Suprapubic skin (tissue), 4 donors: ENCODE data around the gene DUSP21. TPM values are rescaled to one million over a fixed set of nuclear protein-coding genes. Genes with fewer than 3 reads are reported as not detected.

ENCODE experiments used
- DNase-seq, 2 donors: peaks; one replicate each; pipeline ENCODE4 v3.0.0-alpha.2; 2019; ENCODE audit warnings: low spot score in 2 of 2
- H3K27ac ChIP-seq: fragments of 200-600 bp; sonication (generic); one replicate; pipeline ENCODE4 v1.5.1; 2019
- H3K27me3 ChIP-seq: fragments of 200-600 bp; sonication (generic); one replicate; pipeline ENCODE4 v1.5.1; 2019
- H3K36me3 ChIP-seq: fragments of 200-600 bp; sonication (generic); one replicate; pipeline ENCODE4 v1.5.1; 2019
- H3K4me1 ChIP-seq: fragments of 200-600 bp; sonication (generic); one replicate; pipeline ENCODE4 v1.5.1; 2019
- H3K4me3 ChIP-seq: fragments of 200-600 bp; sonication (generic); one replicate; pipeline ENCODE4 v1.5.1; 2019; ENCODE audit warnings: mild to moderate bottlenecking
- H3K9me3 ChIP-seq: fragments of 200-600 bp; sonication (generic); one replicate; pipeline ENCODE4 v1.5.1; 2019
- EP300 ChIP-seq: sonication (generic); formaldehyde crosslinking; IDR thresholded peaks from one replicate; pipeline ENCODE4 v1.6.1; 2017; ENCODE audit warnings: antibody characterized with exemption
- POLR2A ChIP-seq, 2 donors: fragments of 450-650 bp; IDR thresholded peaks; one replicate each; pipeline ENCODE4 v1.6.1; 2017; ENCODE audit warnings: antibody characterized with exemption in 2 of 2, mild to moderate bottlenecking in 2 of 2, moderate library complexity in 2 of 2
- POLR2AphosphoS5 ChIP-seq, 3 donors: sonication (generic); formaldehyde crosslinking; IDR thresholded peaks; one replicate each; pipeline ENCODE4 v1.6.1; 2017; ENCODE audit warnings: antibody characterized with exemption in 3 of 3
- WGBS: methylation state at CpG from one replicate; pipeline ENCODE4 v1.1.5; 2018; 5-methylcytosine and 5-hydroxymethylcytosine counted together
- total RNA-seq, 4 donors: library from RNA; depleted of rRNA; stranded (reverse); fragments of >200 nt; gene quantifications; one replicate each; pipeline ENCODE4 v1.1.0, GENCODE V29; 2016
- TF ChIP-seq, protein P1 (sequence below), 2 donors: fragments of 200-600 bp in 1 of 2; fragments of 450-650 bp in 1 of 2; sonication (generic) in 1 of 2; IDR thresholded peaks; one replicate each; pipeline ENCODE4 v1.5.1; 2016 to 2019; ENCODE audit warnings: antibody characterized with exemption in 2 of 2, mild to moderate bottlenecking in 1 of 2, moderate library complexity in 1 of 2

DUSP21 gene
- total RNA-seq, 4 donors from 2014 or later: not detected

DNA sequence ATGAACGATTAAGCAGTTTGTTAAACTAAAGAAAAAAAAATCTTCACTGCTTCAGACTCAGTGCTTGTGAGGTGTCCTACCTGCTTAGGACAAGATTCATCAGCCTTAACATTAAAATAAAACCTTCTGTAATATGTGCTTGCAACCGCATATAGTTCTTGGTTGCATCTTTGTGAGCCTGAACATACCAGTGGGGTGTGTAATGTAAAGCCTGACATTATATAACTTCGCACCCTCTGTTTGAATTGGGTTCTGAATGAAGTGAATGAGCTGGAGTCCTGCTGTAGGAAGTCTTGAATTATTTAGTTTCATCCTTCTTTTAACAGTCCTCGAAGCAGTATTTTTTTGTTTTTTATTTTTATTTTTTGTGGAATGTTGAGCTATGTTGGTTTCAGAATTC is 32.3 kb downstream of the DUSP21 start:
- Histone ChIP-seq H3K36me3 (no peaks in the 10 kb centered on the region), H3K27me3 (no peaks in the 10 kb centered on the region), H3K9me3 (no peaks in the 10 kb centered on the region), H3K27ac (no peak overlapping the region), H3K4me1 (no peaks in the 10 kb centered on the region), H3K4me3 (peak overlapping the region; percentile 79)
- DNase-seq: no peak
- TF ChIP-seq, protein P1, sequence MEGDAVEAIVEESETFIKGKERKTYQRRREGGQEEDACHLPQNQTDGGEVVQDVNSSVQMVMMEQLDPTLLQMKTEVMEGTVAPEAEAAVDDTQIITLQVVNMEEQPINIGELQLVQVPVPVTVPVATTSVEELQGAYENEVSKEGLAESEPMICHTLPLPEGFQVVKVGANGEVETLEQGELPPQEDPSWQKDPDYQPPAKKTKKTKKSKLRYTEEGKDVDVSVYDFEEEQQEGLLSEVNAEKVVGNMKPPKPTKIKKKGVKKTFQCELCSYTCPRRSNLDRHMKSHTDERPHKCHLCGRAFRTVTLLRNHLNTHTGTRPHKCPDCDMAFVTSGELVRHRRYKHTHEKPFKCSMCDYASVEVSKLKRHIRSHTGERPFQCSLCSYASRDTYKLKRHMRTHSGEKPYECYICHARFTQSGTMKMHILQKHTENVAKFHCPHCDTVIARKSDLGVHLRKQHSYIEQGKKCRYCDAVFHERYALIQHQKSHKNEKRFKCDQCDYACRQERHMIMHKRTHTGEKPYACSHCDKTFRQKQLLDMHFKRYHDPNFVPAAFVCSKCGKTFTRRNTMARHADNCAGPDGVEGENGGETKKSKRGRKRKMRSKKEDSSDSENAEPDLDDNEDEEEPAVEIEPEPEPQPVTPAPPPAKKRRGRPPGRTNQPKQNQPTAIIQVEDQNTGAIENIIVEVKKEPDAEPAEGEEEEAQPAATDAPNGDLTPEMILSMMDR (IDR thresholded peaks at IDR 0.05): no peak
- TF ChIP-seq POLR2A (IDR thresholded peaks at IDR 0.05) (no peak), EP300 (no peak), POLR2AphosphoS5 (IDR thresholded peaks at IDR 0.05) (no peak)
- 31% methylated on average over 4 of the region's 4 CpGs for WGBS

GRCh38 chrX:44876767-44877166 is 32.9 kb downstream of the DUSP21 start:
- no peaks in the 10 kb centered on the region for H3K4me1 ChIP-seq
- TF ChIP-seq POLR2AphosphoS5 (IDR thresholded peaks at IDR 0.05): no peak
- TF ChIP-seq, protein P1 (IDR thresholded peaks at IDR 0.05): no peak
- TF ChIP-seq EP300: no peak
- TF ChIP-seq POLR2A (IDR thresholded peaks at IDR 0.05): no peak

GRCh38 chrX:44878780-44879179 is 35.0 kb downstream of the DUSP21 start:
- no peaks in the 10 kb centered on the region for H3K27me3 ChIP-seq
- no peaks in the 10 kb centered on the region for H3K36me3 ChIP-seq
- DNase-seq: no peak
- H3K9me3 ChIP-seq: no peaks in the 10 kb centered on the region
- no peaks in the 10 kb centered on the region for H3K4me1 ChIP-seq
- H3K4me3 ChIP-seq: no peak overlapping the region
- TF ChIP-seq POLR2A (IDR thresholded peaks at IDR 0.05): no peak
- TF ChIP-seq, protein P1 (IDR thresholded peaks at IDR 0.05): no peak
- TF ChIP-seq POLR2AphosphoS5 (IDR thresholded peaks at IDR 0.05): no peak
- TF ChIP-seq EP300: no peak
- WGBS: 75% methylated on average over 8 of the region's 8 CpGs
- no peak overlapping the region for H3K27ac ChIP-seq

More at GRCh38 chrX:44876767-44877166, 32.9 kb downstream of the DUSP21 start:
- WGBS: 87% methylated on average over 19 of the region's 19 CpGs
- Histone ChIP-seq H3K27me3 (no peaks in the 10 kb centered on the region), H3K4me3 (no peak overlapping the region), H3K27ac (no peak overlapping the region), H3K36me3 (no peaks in the 10 kb centered on the region), H3K9me3 (no peaks in the 10 kb centered on the region)
- DNase-seq: no peak

DNA sequence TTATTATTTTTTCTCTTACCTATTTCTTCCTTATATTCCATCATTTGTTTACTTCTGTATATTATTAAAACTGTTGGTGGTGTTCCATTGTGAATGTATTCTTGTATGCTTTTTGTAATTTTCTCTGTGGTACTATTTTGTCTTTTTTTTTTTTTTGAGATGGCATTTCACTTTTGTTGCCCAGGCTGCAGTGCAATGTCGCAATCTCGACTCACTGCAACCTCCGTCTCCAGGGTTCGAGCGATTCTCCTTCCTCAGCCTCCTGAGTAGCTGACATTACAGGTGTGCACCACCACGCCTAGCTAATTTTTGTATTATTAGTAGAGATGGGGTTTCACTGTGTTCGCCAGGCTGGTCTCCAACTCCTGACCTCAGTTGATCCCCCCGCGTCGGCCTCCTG is 37.7 kb downstream of the DUSP21 start:
- 97% methylated on average over 10 of the region's 10 CpGs for WGBS

DNA sequence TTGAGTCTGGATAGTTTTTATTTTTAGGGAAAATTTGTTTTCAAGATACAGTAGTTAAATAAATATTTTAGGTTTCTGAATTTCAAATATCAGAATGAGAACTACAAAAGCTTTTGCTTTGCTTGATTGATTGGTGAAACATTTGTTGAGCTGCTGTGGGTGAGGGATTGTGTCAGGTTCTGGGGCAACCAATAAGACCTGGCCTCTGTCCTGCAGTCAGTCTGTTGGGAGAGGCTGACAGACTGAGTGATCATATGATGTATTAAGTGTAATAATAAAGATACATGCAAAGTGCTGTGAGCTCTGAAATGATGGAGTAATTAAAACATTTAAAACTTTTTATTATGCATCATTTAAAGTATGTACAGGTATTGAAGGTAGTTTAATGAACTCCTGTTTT is 38.8 kb downstream of the DUSP21 start:
- Histone ChIP-seq H3K27me3 (no peaks in the 10 kb centered on the region), H3K27ac (no peak overlapping the region), H3K36me3 (no peaks in the 10 kb centered on the region), H3K9me3 (no peaks in the 10 kb centered on the region), H3K4me3 (no peak overlapping the region), H3K4me1 (no peaks in the 10 kb centered on the region)
- DNase-seq: no peak
- TF ChIP-seq POLR2AphosphoS5 (IDR thresholded peaks at IDR 0.05) (no peak), EP300 (no peak), POLR2A (IDR thresholded peaks at IDR 0.05) (no peak)
- TF ChIP-seq, protein P1 (IDR thresholded peaks at IDR 0.05): no peak

More for the DNA sequence above, 37.7 kb downstream of the DUSP21 start:
- Histone ChIP-seq H3K9me3 (no peaks in the 10 kb centered on the region), H3K36me3 (no peaks in the 10 kb centered on the region), H3K4me3 (no peak overlapping the region), H3K27me3 (no peaks in the 10 kb centered on the region), H3K4me1 (no peaks in the 10 kb centered on the region), H3K27ac (no peak overlapping the region)
- TF ChIP-seq, protein P1 (IDR thresholded peaks at IDR 0.05): no peak
- TF ChIP-seq EP300: no peak
- no peak for TF ChIP-seq POLR2AphosphoS5 (IDR thresholded peaks at IDR 0.05)
- no peak for TF ChIP-seq POLR2A (IDR thresholded peaks at IDR 0.05)
- DNase-seq: no peak
